GM12891 (cell line): ENCODE data around the gene TAS2R41.
"Not testable (repeated sequence)": the region's sequence is repeated elsewhere in the genome, so short reads cannot be mapped to it uniquely, and the experiment has no call there.

Experiments used
- DNase-seq: peaks from one replicate; pipeline ENCODE4 v3.0.0; 2011; ENCODE audit warnings: low spot score; ENCODE audit not compliant: insufficient read length
- FAIRE-seq: peaks from 2 replicates; lab custom pipeline; 2011; peaks lifted over from hg19 to GRCh38; lab: Jason Lieb, UNC
- PAX5 ChIP-seq: IDR thresholded peaks from 2 replicates; pipeline ENCODE4 v1.6.1; 2011; ENCODE audit warnings: low read length, moderate library complexity, mild to moderate bottlenecking; ENCODE audit not compliant: insufficient read depth, severe bottlenecking
- POLR2A ChIP-seq: IDR thresholded peaks from 2 replicates; pipeline ENCODE4 v1.6.1; 2011; ENCODE audit warnings: low read depth, low read length, control low read depth
- POLR2AphosphoS5 ChIP-seq: IDR thresholded peaks from 2 replicates; pipeline ENCODE4 v1.6.1; 2011; ENCODE audit warnings: low read depth, low read length, control low read depth
- POU2F2 ChIP-seq: IDR thresholded peaks from 2 replicates; pipeline ENCODE4 v1.6.1; 2011; ENCODE audit warnings: low read depth, mild to moderate bottlenecking, control low read depth, low read length, moderate library complexity
- SPI1 ChIP-seq: IDR thresholded peaks from 2 replicates; pipeline ENCODE4 v1.6.1; 2011; ENCODE audit warnings: low read depth, low read length, control low read depth
- TAF1 ChIP-seq: IDR thresholded peaks from 2 replicates; pipeline ENCODE4 v1.6.1; 2011; ENCODE audit warnings: low read depth, low read length, control low read depth

The TAS2R41 gene

GRCh38 chr7:143467724-143468123 lies 9.9 kb upstream of the TAS2R41 start:
- FAIRE-seq: no peak
- no peak for DNase-seq
- no peak for TF ChIP-seq PAX5
- TF ChIP-seq SPI1: no peak
- TF ChIP-seq POLR2AphosphoS5: no peak
- TF ChIP-seq TAF1: no peak
- TF ChIP-seq POU2F2: no peak
- no peak for TF ChIP-seq POLR2A

- FAIRE-seq, DNase-seq: not testable (repeated sequence)
Measured at GRCh38 chr7:143472071-143472689, 5.5 kb upstream of the TAS2R41 start.

GRCh38 chr7:143479055-143479766 lies 1.5 kb downstream of the TAS2R41 start:
- DNase-seq (no peak), FAIRE-seq (no peak)
- TF ChIP-seq TAF1 (no peak), SPI1 (no peak), POLR2AphosphoS5 (no peak), POU2F2 (no peak), PAX5 (no peak), POLR2A (no peak)

GRCh38 chr7:143480501-143480900 lies 2.8 kb downstream of the TAS2R41 start:
- FAIRE-seq (no peak), DNase-seq (no peak)
- TF ChIP-seq POU2F2: no peak
- no peak for TF ChIP-seq PAX5
- no peak for TF ChIP-seq POLR2AphosphoS5
- no peak for TF ChIP-seq TAF1
- no peak for TF ChIP-seq SPI1

GRCh38 chr7:143484119-143484518 lies 6.4 kb downstream of the TAS2R41 start:
- FAIRE-seq: no peak
- TF ChIP-seq SPI1: no peak
- no peak for TF ChIP-seq POLR2A
- no peak for TF ChIP-seq POLR2AphosphoS5
- no peak for TF ChIP-seq POU2F2
- TF ChIP-seq TAF1: no peak
- TF ChIP-seq PAX5: no peak
- DNase-seq: no peak

GRCh38 chr7:143485094-143485493 lies 7.4 kb downstream of the TAS2R41 start:
- FAIRE-seq (no peak), DNase-seq (no peak)

GRCh38 chr7:143485500-143485899 lies 7.8 kb downstream of the TAS2R41 start:
- DNase-seq: no peak
- FAIRE-seq: no peak
- TF ChIP-seq TAF1: no peak
- TF ChIP-seq POU2F2: no peak
- TF ChIP-seq POLR2A: no peak
- TF ChIP-seq POLR2AphosphoS5: no peak
- TF ChIP-seq PAX5: no peak
- TF ChIP-seq SPI1: no peak

More at GRCh38 chr7:143485094-143485493, 7.4 kb downstream of the TAS2R41 start:
- TF ChIP-seq PAX5: no peak
- TF ChIP-seq POLR2A: no peak
- no peak for TF ChIP-seq POLR2AphosphoS5
- TF ChIP-seq TAF1: no peak
- no peak for TF ChIP-seq POU2F2
- no peak for TF ChIP-seq SPI1

GRCh38 chr7:143486266-143486665 lies 8.6 kb downstream of the TAS2R41 start:
- not testable (repeated sequence) for DNase-seq, FAIRE-seq

- no peak for DNase-seq
- TF ChIP-seq POLR2AphosphoS5: no peak
- no peak for TF ChIP-seq TAF1
- TF ChIP-seq POLR2A: no peak
- no peak for FAIRE-seq
Measured at GRCh38 chr7:143487061-143487460, 9.4 kb downstream of the TAS2R41 start.

- DNase-seq: no peak
- no peak for TF ChIP-seq TAF1
- TF ChIP-seq SPI1: no peak
- no peak for TF ChIP-seq PAX5
- no peak for TF ChIP-seq POLR2A
- no peak for TF ChIP-seq POLR2AphosphoS5
- no peak for TF ChIP-seq POU2F2
- no peak for FAIRE-seq
Measured at GRCh38 chr7:143487566-143487965, 9.9 kb downstream of the TAS2R41 start.
